RPMI7951 (cell line): Measurements from ENCODE around the gene ZMAT5. TPM values are rescaled to one million over a fixed set of nuclear protein-coding genes. Genes with fewer than 3 reads are reported as not detected.

ENCODE experiments used
- DNase-seq: peaks from one replicate; pipeline ENCODE4 v3.0.0-alpha.2; 2012; ENCODE audit warnings: low read depth
- total RNA-seq: library from RNA; depleted of rRNA; stranded (reverse); fragments of >200 nt; shearing (Covaris generic); gene quantifications from 2 replicates; pipeline ENCODE4 v1.2.3, GENCODE V29; 2014

ZMAT5 gene
- total RNA-seq, 1 experiment from 2014 or later: 34.1 TPM

DNA sequence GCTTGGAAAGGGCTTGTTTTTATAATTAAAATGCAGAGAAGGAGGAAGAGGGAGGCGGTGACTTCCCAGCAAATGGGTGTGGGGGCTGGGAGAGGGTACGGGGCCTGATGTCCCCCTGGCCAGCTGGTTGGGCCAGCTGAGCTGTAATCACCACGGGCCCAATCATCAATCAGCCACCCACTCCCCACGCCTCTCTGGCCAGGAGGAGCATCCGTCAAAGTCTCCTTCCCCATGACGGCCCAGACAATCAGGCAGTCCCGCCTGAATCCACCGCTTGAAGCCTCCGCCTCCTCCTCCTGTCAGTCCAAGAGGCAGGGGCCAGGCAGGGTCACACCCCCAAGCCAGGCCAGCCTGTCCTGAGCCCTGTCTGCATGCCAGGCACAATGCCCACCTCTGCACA, 60.3 kb downstream of the ZMAT5 start:
- no peak for DNase-seq

DNA sequence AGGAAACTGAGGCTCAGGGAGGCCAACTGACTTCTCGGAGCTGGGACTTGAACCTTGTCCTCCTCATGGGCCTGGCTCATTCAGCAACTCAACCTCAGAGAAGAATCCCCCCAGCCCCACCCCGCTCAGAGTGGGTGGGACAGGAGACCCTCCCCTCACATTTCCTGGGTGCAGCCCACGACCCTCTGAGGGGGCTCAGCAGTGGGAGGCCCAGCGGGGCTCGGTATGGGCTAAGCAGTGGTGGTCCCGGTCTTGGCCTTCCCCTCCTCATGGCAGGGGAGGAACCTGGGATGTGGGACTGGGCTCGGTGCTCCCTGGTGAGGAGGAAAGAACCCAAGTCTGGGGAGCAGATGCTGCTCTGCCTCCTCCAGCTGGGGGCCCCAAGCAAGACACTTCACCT, 61.2 kb downstream of the ZMAT5 start:
- no peak for DNase-seq

DNA sequence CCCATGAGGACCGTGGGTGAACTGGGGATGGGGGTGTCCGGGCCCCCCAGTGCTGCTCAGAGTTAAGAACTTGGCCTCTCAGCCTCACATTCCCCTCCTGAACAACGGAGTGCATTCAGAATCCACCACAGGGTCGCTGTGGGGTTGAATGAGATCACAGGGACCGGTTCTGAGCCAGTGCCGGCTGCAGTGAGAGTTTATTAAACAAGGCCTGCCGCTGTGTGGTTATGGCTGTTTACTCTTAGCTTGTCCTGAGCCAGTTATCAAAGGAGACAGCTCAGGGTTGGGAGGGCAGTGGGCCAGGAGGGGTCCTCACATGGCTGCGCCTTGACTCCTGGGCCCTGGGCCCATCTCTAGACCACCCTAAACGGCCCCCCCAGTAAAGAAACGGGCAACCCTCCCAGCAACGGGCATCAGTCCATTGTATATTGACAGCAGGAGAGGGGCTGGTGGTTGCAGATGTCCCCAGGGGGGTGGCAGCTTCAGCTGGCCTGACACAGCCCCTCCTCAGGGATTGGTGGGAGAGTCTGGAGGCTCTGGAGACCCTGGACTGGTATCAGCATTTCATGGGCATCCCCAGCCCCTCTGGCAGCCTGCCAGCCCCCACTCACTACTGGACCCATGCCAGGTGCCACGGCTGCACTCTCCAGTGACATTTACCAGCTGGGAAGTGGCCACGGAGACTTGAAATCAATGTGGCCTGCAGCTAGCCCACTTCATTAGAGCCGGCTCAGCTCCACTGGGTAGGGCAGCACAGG, 62.1 kb downstream of the ZMAT5 start:
- peak; percentile 42 for DNase-seq

DNA sequence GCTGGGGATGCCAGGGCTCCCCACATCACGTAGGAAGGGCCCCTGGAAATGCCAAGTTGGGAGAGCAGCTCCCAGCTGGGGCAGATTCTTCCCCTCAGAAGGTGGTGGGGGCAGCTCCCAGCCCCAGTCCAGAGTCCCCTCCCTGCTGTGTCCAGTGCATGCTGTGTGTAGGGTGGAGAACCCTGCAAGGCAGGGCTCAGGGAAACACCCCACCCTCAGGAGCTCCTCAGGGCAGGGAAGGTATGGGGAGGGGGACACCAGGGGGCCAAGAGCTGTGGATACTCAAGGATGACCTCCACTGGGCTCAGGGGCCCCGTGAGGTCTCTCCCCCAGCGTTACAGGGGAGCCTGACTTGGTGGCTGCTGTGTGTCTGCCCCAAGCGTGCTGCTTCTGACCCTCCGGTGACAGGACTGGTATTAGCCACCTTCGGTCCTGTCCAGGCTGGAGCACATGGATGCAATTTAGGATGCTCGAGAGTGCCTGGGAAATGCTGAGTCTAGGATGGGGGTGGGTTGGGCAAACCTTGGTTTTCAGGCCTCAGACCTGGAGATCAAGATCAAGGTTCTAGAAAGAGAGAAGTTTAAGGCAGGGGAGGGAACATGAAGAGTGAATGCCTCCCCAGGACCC, 63.1 kb downstream of the ZMAT5 start:
- no peak for DNase-seq

DNA sequence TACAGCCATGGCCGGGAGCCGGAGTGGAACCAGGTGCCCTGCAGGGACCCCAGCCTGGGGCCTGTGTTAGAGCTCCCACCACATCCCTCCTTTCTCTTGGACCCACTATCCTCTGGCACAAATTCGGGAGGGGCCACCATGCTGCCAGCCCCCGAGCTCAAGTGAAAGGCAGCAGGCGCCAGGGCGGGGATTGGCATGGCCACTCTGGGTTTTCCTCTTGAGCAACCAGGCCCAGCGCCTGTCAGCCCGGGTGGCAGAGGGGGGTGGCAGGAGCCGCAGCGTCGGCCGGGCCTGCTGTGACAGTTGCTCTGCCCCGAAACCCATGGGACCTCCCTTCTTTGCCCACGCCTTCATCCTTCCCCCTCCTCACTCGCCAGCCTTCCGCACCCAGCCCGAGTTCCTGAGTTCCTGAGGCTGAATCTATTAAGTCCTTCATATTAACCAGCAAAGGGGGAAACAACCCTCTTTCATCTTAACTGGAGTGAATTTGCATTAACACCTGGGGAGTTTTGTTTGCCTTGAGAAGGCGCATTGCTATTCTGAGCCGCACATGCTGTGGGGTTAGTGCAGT, 63.8 kb downstream of the ZMAT5 start:
- DNase-seq: no peak

DNA sequence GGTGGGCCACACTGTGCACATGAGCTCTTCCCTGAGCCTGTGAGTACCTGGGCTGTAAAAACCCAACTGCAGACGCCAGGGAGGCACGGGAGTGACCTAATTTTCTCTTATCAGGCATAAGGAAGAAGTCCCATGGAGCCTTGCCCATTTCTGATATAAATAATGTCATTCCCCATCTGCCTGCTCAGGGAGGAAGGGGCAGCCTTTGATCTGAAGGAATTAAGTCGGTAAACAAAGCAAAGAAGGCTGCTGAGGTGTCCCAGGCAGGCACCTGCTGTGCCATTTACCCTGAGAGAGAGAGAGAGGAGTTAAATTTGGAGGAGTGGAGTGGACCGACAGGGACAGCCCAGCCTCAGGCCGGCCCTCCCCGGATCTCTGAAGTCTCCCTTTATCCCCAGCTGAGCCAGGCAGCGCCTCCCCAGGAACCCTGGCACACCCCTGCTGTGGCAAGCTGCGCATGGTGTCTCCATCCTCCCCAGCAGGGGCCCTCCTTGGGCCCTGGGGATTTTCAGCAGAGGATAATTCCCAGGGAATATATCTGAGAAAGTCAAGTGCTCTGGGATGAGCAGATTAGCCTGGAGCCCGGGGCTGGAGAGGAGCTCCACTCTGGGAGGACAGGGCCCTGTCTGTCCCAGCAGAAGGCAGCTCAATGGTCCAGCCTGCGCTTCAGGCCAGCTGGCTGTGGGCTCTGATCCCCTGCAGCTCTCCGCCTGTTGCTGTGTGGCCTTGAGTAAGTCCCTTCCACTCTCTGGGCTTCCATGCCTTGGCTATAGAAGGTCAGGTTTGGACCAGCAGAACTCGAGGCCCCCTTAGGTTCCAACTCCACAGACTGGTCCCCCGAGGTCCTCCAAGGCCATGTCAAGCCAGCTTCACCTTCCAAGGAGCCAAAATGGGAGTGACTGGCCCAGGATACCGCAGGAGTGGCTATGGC, 64.5 kb downstream of the ZMAT5 start:
- DNase-seq: no peak

DNA sequence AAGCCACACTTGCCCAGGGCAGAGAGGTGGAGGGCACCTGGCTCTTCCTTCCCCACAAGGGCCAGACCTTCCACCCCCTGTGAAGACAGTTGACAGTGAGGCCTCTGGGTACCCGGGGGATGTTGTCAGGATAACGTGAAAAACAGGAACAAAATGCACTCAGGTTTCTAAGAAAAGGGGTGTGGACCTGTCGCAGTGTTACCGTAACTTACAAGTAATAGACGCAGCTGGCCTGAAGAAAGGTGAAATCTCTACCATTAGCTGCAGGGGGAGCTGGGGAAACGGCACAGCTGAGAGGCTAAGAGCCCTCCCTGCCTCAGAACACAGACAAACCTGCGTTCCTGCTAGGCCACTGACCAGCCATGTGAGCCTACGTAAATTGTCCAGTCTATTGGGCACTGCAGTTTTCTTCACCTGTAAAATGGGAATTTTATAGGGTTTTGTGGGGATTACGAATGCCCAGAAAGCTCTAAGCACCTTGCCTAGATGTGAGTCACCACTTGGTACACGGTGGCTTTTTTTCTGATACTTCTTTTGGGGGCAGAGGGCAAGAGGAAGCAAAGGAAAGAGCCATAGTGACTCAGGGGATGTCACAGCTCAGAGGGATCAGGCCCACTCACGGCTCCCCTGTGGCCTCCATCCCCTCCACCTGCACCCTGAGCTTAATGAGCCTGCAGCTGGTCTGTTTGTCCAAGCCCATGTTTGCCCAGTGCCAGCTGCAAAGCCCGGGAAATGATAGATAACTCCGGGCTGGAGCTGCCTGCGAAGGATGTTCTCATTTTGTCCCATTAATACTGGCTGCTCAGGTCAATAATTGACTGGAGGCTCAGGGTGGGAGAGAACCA, 65.4 kb downstream of the ZMAT5 start:
- no peak for DNase-seq

DNA sequence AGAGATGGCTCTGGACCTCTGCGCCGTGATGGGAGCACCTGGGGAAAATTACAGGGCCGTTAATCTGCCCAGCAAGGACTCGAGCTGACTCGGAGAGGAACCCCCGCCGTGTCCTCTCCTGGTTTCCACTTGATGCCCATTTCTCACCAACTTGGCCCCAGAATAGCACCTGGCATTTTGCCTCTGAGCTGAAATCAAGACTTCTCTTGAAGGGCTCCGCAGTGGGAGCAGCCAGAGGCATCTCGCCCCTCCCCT, 66.0 kb downstream of the ZMAT5 start:
- no peak for DNase-seq

DNA sequence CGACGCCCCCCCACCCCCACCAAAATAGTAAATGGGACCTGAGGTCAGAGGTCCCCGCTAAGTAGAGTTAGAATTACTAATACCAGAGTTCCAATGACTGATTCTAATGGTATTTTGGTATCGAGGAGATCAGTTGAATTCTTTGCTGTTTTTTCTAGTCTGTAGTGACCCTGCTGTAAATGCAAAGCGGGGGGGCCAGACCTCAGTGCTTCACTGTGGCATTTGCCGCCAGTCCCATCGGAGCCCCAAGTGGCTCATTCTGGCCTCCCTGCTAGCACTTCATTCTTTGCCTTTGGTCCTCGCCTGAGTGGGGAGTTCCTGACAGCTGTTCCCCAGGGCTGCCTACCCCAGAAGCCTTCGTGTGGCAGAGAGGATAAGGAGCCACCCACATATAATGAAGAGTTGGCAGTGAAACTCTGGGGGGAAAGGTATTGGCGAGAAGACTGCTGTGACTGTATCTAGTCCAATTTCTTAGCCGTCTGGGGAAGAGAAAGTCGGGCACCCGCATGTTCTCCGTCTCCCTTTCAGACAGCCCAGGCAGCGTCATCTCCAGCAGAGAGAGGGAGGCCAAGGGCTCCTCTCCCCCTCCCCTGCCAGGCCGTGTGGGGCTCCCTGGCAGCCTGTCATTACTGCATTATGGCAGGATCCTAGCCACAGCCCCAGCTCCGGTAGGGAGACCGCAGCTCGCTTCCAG, 66.5 kb downstream of the ZMAT5 start:
- no peak for DNase-seq

DNA sequence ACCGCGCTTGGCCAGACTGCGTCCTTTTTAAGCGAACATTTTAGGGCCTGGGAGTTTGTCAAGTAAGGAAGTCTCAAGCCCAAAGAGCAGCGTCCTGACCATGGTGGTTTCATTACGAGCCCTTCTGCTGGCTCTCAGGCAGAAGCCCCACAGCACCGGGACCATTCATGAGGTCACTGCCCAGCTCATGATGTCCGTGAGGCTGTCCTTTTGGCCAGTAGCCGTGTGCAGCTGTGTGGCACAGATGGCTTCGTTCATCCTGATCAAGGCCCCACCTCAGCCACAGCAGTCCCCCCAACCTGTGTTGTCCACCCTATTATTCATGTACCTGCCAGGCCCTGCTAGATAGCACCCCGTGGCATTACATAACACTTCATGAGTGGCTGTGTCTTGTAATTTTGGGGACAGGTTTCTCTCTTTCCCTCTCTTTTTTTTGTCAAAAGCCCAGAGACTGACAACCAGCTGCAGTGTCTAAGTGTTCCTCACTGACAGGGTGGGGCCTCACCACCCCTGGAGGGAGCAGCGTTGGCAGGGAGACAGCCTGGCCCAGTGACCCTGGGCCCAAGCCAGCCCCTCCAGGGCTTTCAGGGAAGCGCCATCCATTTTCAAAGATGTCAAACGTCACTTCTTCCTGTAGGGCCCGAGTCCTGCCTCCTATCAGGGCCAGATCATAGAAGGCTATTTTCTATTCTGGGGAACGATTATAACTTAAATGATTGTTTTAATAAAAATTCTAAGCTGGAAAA, 68.8 kb downstream of the ZMAT5 start:
- no peak for DNase-seq

DNA sequence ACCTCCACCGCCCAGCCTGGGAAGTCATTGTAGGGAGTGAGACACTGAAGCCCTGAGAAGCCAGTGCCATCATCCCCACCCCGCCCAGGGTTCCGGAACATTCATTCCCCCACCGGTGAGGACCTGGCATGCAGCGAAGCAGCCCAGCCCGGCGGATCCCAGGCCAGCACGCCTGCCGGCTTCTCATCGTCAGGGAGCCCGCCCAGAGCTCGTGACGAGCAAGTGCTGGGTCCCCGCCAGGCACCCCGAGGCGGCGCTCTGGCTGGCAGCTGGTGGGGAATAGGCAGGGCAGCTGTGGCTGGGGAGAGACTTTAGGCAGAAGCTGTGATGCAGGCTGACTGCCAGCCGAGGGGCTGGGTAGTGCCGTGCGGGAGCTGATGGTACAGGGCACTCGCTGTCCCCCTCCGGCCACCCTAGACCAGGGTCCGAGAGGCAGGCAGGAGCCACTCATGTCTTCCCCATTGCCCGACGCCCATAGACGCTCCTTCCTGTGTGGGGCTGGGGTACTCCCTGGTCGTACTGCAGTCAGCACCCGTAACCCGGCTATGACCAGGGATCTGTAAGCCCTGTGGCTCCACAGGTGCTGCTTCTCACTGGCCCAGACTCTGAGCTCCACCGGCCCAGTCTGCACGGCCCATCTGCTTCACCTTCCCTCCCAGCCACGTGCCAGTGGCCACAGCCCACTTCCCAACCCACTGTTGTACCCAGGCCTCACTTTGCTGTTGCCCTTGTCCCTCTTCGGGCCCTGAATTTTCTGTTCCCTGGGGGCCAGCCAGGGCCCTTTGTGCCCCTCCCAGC, 71.5 kb downstream of the ZMAT5 start:
- no peak for DNase-seq

DNA sequence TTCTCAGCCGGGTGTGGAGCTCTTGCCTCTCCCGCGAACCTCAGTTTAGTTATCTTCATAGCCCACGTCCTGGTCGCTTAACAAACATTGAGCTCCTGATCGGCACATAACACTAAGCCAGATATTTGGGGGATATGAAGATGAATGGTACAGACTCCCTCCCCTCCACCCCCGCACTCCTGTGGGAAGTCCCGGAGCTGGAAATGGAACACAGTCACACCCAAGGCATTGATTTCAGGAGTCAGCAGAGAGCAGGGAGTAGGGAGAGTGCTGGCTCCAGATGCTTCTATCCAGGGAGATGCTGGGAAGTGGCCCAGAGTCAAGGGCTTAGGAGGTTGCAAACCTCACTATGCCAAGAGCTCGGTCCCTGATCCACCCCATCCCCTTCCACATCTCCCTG, 73.1 kb downstream of the ZMAT5 start:
- no peak for DNase-seq

DNA sequence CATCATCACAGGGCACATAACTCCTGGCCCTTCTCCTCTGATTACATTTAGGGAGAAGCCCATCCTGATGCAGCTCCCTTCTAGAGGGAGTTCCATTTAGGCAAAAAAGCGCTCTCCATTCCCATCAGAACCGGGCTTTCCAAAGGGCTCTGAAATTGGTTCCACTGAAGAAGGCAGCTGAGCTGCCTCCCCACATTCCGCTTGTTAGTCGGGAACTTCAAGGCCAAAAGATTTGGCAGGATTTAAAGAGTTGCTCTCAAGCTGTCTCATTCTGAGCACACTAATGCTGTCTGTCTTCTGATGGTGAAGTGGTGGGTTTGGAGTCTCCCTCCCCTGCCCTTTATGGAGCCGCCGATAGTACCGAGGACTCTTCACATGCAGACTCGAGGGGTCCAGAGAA, 73.6 kb downstream of the ZMAT5 start:
- no peak for DNase-seq

DNA sequence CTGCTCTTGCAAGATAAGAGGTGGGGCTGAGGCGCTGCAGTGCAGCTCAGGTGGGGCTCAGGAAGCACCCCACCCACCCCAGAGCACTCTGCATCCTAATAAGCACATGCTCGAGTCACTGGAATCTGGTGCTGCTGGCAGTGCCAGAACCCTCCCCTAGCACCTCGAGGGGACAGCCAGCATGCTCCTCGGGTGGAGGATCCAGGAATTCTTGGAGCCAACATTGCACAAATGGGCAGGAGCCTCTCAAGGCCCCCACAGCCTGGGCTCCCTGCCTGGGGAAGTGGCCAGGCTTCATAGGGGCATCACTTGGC, 74.5 kb downstream of the ZMAT5 start:
- DNase-seq: no peak

DNA sequence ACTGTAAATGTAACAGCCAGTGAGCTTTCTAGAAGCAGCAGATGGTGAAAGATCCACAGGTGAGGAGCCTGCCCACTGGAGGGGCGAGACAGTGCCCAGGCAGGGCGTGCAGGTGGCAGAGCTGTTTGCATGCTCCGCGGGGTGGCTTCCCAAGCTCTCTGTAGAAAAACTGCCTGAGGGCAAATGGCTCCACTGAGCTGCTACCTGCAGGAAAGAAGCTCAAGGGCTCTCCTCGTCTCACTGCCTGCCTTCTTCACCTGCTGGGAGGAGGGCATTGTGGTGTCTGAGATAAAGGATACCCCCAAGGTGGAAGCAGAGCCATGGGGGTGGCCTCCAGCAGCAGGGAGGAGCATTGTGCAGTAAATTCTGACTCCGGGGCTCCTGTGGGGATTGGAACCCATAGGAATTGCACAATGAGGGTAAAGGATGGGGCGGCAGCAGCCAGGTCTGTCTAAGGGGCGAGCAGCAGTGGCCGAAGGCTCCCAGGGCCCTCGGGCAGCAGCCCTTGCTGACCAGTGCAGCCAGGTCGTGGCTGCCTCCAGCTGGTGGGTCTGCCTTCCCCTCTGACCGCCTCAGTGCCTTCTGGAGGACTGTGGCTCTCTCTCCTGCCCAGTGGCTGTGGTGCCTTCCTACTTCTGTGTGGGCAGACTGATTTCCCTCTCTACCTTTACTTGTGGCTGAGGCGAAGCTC, 75.0 kb downstream of the ZMAT5 start:
- DNase-seq: no peak

DNA sequence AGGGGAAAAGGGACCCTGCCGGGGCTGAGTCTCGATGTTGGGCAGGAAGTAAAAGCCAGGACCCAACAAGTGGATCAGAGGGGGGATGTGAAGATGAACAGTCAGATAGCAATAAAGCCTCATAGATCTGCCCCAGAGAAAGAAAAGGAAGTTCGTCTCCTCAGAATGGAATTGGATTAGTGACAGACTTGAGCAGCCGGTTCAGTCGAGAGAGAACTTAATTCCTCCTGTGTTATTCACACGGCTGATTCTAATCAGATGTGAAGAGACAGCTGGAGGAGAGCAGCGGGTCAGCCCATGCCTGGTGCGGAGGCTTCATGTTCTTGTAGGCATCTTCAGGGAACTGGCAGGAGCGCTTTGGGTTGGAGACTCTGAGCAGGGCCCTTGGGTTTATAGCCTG, 76.3 kb downstream of the ZMAT5 start:
- DNase-seq: no peak

DNA sequence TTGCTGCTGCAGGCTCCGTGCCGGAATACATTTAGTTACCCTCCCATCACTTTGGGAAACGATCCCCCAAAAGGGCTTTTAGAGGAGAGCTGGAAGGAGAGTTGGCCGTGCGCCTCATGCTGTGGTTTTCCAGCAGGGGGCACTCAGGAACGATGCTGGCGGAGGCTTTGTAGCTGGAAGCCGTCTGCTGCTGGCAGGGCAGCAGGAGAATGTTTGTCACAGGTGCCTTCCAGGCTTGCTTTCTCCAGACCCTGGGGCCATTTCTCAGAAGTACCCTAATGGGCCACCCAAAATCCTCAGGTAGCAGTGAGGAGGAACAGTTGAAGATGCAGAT, 77.0 kb downstream of the ZMAT5 start:
- no peak for DNase-seq

DNA sequence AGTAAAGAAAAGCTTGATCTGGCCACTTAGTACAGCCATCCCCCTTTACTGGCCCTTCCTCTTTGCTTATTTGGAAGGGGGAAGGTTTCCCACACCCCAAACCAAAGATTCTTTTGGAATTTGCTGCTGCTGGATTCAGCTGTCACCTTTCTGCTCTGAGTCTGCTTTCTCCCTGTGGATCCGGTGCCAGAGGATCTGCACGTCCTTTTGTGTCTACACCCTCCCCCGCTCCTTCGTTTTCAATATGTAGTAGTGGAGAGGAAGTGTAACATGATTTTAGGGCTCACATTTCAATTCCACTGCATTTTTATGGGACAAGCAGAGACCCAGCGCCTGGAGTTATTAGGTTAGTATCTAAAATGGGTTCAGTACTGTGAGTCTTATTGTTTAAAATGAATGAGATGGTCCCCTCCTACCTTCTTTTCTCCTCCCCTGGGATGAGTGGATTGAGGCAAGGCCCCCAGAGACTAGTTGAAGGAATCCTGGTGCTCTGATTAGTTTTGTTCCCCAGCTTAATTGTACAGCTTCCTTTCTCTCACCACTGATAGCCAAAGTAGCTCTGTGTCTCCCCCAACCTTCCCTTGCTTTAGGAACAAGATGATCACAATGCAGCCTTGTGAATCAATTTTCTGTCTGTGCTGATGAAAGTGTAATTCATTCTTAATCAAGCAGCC, 77.5 kb downstream of the ZMAT5 start:
- DNase-seq: no peak

DNA sequence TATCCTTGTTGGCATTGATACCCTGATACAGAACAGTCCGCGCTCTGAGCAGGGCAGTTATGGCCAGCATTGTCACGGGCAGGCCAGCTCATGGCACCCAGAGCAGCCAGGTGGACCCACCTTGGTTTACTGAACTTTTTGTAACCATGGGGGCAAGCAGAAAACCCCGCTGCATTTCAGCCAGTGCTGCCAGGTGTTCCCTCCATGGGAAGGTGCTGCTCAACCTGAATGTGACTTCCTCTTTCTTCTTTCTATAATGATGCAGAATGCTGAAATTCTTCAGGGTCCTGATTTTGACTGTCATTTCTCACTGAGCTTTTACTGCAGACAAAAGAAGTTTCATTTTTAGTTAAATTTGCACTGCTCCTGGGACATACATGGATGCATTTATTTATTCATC, 82.6 kb downstream of the ZMAT5 start:
- no peak for DNase-seq
